ENCODE data around the gene EVA1C.
"Not testable (repeated sequence)": the region's sequence is repeated elsewhere in the genome, so short reads cannot be mapped to it uniquely, and the experiment has no call there.

Gene EVA1C

GRCh38 chr21:32499249-32500055, 86.9 kb downstream of the EVA1C start:
- no peak for DNase-seq (ENCODE audit: low read depth in 2 of 2)

- not testable (repeated sequence) for DNase-seq (ENCODE audit: low read depth in 2 of 2)
Observed at GRCh38 chr21:32503641-32504040, 91.1 kb downstream of the EVA1C start.

GRCh38 chr21:32505767-32506166, 93.3 kb downstream of the EVA1C start:
- DNase-seq (ENCODE audit: low read depth in 2 of 2) = not testable (repeated sequence)

GRCh38 chr21:32506411-32506965, 94.0 kb downstream of the EVA1C start:
- DNase-seq (ENCODE audit: low read depth in 2 of 2) = not testable (repeated sequence)

GRCh38 chr21:32507342-32507919, 94.9 kb downstream of the EVA1C start:
- DNase-seq (ENCODE audit: low read depth in 2 of 2) = no peak

GRCh38 chr21:32508036-32508435, 95.5 kb downstream of the EVA1C start:
- not testable (repeated sequence) for DNase-seq (ENCODE audit: low read depth in 2 of 2)

GRCh38 chr21:32508558-32508957, 96.1 kb downstream of the EVA1C start:
- no peak for DNase-seq (ENCODE audit: low read depth in 2 of 2)

GRCh38 chr21:32508975-32509374, 96.5 kb downstream of the EVA1C start:
- DNase-seq (ENCODE audit: low read depth in 2 of 2) = not testable (repeated sequence)

GRCh38 chr21:32514275-32515055, 102.0 kb downstream of the EVA1C start:
- no peak for DNase-seq (ENCODE audit: low read depth in 2 of 2)

- no peak for DNase-seq (ENCODE audit: low read depth in 2 of 2)
Observed at GRCh38 chr21:32515874-32516273, 103.4 kb downstream of the EVA1C start.

GRCh38 chr21:32516756-32517649, 104.5 kb downstream of the EVA1C start:
- no peak for DNase-seq (ENCODE audit: low read depth in 2 of 2)

GRCh38 chr21:32519945-32520874, 107.7 kb downstream of the EVA1C start:
- no peak for DNase-seq (ENCODE audit: low read depth in 2 of 2)

- DNase-seq (ENCODE audit: low read depth in 2 of 2) = peak; percentile 61 to 65
Observed at GRCh38 chr21:32520875-32521735, 108.6 kb downstream of the EVA1C start.

- no peak for DNase-seq (ENCODE audit: low read depth in 2 of 2)
Observed at GRCh38 chr21:32521736-32522355, 109.3 kb downstream of the EVA1C start.

GRCh38 chr21:32523463-32523862, 111.0 kb downstream of the EVA1C start:
- no peak for DNase-seq (ENCODE audit: low read depth in 2 of 2)

GRCh38 chr21:32523988-32524719, 111.6 kb downstream of the EVA1C start:
- peak; percentile 25 to 27 for DNase-seq (ENCODE audit: low read depth in 2 of 2)

- no peak for DNase-seq (ENCODE audit: low read depth in 2 of 2)
Observed at GRCh38 chr21:32525282-32525681, 112.8 kb downstream of the EVA1C start.

- no peak for DNase-seq (ENCODE audit: low read depth in 2 of 2)
Observed at GRCh38 chr21:32529679-32530078, 117.2 kb downstream of the EVA1C start.

Measured in fibroblast of skin of left quadriceps (primary cell).